Stomach (tissue), 4 donors: ENCODE results near the gene PLEKHM2.

ENCODE experiments used
- POLR2A ChIP-seq, 4 donors: fragments of 450-650 bp; IDR thresholded peaks; one replicate each; pipeline ENCODE4 v1.6.1; 2016; ENCODE audit warnings: antibody characterized with exemption in 4 of 4, control low read depth in 2 of 4, mild to moderate bottlenecking in 1 of 4, moderate library complexity in 1 of 4
- TF ChIP-seq, protein P1 (sequence below), 7 experiments: fragments of 450-650 bp in 4 of 7; fragments of 200-600 bp in 3 of 7; sonication (generic) in 3 of 7; IDR thresholded peaks; one replicate each; pipeline ENCODE4 v1.5.1; 2016 to 2019; ENCODE audit warnings: antibody characterized with exemption in 7 of 7, control low read depth in 2 of 7, mild to moderate bottlenecking in 1 of 7

DNA sequence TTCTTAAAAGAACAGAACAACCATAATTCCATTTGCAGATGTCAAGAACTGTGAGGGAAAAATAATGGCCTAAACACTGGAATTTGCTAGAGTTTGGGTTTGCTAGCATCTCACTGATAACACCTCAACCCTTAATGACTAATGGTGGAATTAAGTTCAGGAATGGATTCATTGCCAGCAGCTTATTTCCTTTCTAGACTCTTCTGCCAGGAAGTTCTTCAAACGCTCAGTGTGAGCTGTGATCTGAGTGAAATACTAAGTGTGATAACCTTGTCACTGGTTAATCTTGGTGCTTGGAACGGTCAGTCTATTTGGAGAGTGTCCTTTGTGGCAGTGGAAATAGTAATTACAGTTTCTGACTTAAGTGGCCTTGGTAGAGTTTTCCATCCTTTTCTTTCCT lies 21.6 kb upstream of the PLEKHM2 start:
- TF ChIP-seq, protein P1, sequence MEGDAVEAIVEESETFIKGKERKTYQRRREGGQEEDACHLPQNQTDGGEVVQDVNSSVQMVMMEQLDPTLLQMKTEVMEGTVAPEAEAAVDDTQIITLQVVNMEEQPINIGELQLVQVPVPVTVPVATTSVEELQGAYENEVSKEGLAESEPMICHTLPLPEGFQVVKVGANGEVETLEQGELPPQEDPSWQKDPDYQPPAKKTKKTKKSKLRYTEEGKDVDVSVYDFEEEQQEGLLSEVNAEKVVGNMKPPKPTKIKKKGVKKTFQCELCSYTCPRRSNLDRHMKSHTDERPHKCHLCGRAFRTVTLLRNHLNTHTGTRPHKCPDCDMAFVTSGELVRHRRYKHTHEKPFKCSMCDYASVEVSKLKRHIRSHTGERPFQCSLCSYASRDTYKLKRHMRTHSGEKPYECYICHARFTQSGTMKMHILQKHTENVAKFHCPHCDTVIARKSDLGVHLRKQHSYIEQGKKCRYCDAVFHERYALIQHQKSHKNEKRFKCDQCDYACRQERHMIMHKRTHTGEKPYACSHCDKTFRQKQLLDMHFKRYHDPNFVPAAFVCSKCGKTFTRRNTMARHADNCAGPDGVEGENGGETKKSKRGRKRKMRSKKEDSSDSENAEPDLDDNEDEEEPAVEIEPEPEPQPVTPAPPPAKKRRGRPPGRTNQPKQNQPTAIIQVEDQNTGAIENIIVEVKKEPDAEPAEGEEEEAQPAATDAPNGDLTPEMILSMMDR (IDR thresholded peaks at IDR 0.05): no peak
- no peak for TF ChIP-seq POLR2A (IDR thresholded peaks at IDR 0.05)
